Panc1 (cell line): ENCODE measurements around the gene GABPB1. TPM values are rescaled to one million over a fixed set of nuclear protein-coding genes. Genes with fewer than 3 reads are reported as not detected.
"Not testable (repeated sequence)": the region's sequence is repeated elsewhere in the genome, so short reads cannot be mapped to it uniquely, and the experiment has no call there.

Source experiments
- ATAC-seq: fragments of 200-7000 bp; cut with Tn5 transposase; 2 replicates; pipeline ENCODE4 v1.9.1; 2020; ENCODE audit warnings: mild to moderate bottlenecking, moderate library complexity
- BruUV-seq: library from RNA; stranded (reverse); fragments of 400-500 nt; replicated peaks from 2 replicates; lab custom pipeline; 2021; lab: Mats Ljungman, UMichigan
- CTCF ChIA-PET: fragments of 300-600 bp; sonication (Branson Sonifier 250); formaldehyde crosslinking; loops from one replicate; lab custom pipeline; 2022; ENCODE audit warnings: antibody characterized with exemption; lab: Charles Lee
- POLR2A ChIA-PET: fragments of 300-600 bp; sonication (Branson Sonifier 250); formaldehyde crosslinking; loops from one replicate; lab custom pipeline; 2022; ENCODE audit warnings: antibody characterized with exemption; lab: Charles Lee
- DNase-seq: peaks from one replicate; pipeline ENCODE4 v3.0.0-alpha.2; 2010; ENCODE audit warnings: low read depth, low spot score
- H3K27ac ChIP-seq: 2 replicates; pipeline ENCODE4 v1.5.1; 2011; ENCODE audit warnings: mild to moderate bottlenecking, low read length, inconsistent platforms
- H3K27me3 ChIP-seq: fragments of 200-500 bp; sonication (Bioruptor generic); 2 replicates; pipeline ENCODE4 v1.6.0; 2014; ENCODE audit warnings: low read length, inconsistent platforms; ENCODE audit not compliant: control insufficient read depth, insufficient read depth
- H3K36me3 ChIP-seq: fragments of 200-500 bp; sonication (Bioruptor generic); 2 replicates; pipeline ENCODE4 v1.5.1; 2014; ENCODE audit warnings: inconsistent platforms, mild to moderate bottlenecking, low read length, moderate library complexity; ENCODE audit not compliant: control insufficient read depth, insufficient read depth
- H3K4me1 ChIP-seq: 2 replicates; pipeline ENCODE4 v1.5.1; 2011; ENCODE audit warnings: inconsistent platforms, mild to moderate bottlenecking, low read length, moderate library complexity; ENCODE audit not compliant: control insufficient read depth, insufficient read depth
- H3K4me3 ChIP-seq, 2 experiments: 2 replicates each; pipeline ENCODE4 v1.5.1; 2011 to 2012; ENCODE audit warnings: low read depth in 2 of 2, low read length in 2 of 2, mild to moderate bottlenecking in 2 of 2, inconsistent platforms in 1 of 2, moderate library complexity in 1 of 2
- H3K9me3 ChIP-seq: fragments of 200-500 bp; sonication (Bioruptor generic); 2 replicates; pipeline ENCODE4 v1.5.1; 2014; ENCODE audit warnings: low read depth, mild to moderate bottlenecking, inconsistent platforms, low read length, moderate library complexity; ENCODE audit not compliant: control insufficient read depth, insufficient read depth
- POLR2AphosphoS5 ChIP-seq: IDR thresholded peaks from 2 replicates; pipeline ENCODE4 v1.6.1; 2012; ENCODE audit warnings: mild to moderate bottlenecking, low read depth, low read length, moderate library complexity
- SIN3A ChIP-seq: IDR thresholded peaks from 2 replicates; pipeline ENCODE4 v1.6.1; 2012; ENCODE audit warnings: low read depth, mild to moderate bottlenecking, low read length, moderate library complexity, borderline replicate concordance; ENCODE audit not compliant: insufficient read depth
- TCF7L2 ChIP-seq: IDR thresholded peaks from 2 replicates; pipeline ENCODE4 v1.6.1; 2011; ENCODE audit warnings: mild to moderate bottlenecking, low read depth, low read length, inconsistent platforms
- in situ Hi-C: cut with HindIII; loops from 2 replicates; pipeline ENCODE4 v1.10.0; 2016; ENCODE audit warnings: low sequenced_read_pairs, low pct_unique_long_range_greater_than_20kb
- intact Hi-C: fragments of 100-400 bp; cut with micrococcal nuclease; formaldehyde crosslinking; loops from one replicate; pipeline ENCODE4 v1.10.0; 2022; ENCODE audit not compliant: unreplicated experiment
- total RNA-seq: library from RNA; stranded (reverse); gene quantifications from one replicate; pipeline ENCODE4 v1.2.1, GENCODE V29; 2021; ENCODE audit not compliant: unreplicated experiment
- TF ChIP-seq, protein P1 (sequence below): fragments of 450-650 bp; IDR thresholded peaks from 2 replicates; pipeline ENCODE4 v1.5.1; 2017; ENCODE audit warnings: mild to moderate bottlenecking
- TF ChIP-seq, protein P2 (sequence below), 2 experiments: IDR thresholded peaks; 2 replicates each; pipeline ENCODE4 v1.6.1; 2011 to 2012; ENCODE audit warnings: low read depth in 2 of 2, control low read depth in 1 of 2, low read length in 1 of 2, mild to moderate bottlenecking in 1 of 2, moderate library complexity in 1 of 2; ENCODE audit not compliant: insufficient read depth in 1 of 2

Gene GABPB1
- total RNA-seq, 1 experiment from 2014 or later = 20.0 TPM

DNA sequence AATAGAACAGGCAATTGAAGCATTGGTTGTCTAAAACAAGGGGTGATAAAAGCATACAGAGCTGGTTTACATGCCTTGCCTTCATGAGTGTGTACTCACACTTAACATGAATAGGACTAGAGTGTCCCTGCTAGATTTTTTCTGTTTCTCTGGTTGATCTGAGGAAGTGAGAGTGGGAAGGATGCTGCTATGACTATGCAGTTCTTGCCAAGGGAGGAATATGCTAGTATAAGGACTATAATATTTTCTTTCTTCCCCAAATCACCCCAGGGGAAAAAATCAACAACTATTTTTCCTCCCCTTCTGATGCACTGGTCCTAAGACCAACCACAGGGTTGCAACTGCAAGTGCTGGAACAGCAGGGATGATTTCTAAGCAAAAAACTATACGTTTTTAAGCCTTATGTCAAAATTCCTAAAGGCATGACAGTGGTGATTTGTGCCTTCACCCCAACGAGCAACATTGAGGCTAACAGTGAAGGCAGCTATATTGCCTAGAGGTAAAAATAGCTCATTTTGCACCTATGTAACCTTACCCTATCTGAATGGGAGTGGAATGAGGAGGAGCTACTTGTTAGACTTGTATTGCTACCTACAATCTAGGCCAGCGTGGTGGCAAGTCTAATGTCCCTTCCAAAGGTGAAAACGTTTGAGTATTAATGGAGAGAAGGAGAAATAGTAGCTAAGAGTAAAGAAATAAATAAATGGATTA is 35.7 kb upstream of the GABPB1 start:
- Histone ChIP-seq H3K9me3 (no peaks in the 10 kb centered on the region), H3K27me3 (no peaks in the 10 kb centered on the region), H3K4me3 (no peak overlapping the region), H3K27ac (no peak overlapping the region), H3K36me3 (no peaks in the 10 kb centered on the region), H3K4me1 (no peaks in the 10 kb centered on the region)
- DNase-seq (no peak), ATAC-seq (no peak; the same call in 1 of the 2 replicates)
- no TSS peak for BruUV-seq
- intact Hi-C loops (no loop called here), in situ Hi-C loops (no loop called here)
- CTCF ChIA-PET = interaction anchor here (0.5 kb wide), 1 partner anchor 45 kb away, joined by 3 read pairs; no protein-coding TSS in a partner anchor
- TF ChIP-seq, protein P1, sequence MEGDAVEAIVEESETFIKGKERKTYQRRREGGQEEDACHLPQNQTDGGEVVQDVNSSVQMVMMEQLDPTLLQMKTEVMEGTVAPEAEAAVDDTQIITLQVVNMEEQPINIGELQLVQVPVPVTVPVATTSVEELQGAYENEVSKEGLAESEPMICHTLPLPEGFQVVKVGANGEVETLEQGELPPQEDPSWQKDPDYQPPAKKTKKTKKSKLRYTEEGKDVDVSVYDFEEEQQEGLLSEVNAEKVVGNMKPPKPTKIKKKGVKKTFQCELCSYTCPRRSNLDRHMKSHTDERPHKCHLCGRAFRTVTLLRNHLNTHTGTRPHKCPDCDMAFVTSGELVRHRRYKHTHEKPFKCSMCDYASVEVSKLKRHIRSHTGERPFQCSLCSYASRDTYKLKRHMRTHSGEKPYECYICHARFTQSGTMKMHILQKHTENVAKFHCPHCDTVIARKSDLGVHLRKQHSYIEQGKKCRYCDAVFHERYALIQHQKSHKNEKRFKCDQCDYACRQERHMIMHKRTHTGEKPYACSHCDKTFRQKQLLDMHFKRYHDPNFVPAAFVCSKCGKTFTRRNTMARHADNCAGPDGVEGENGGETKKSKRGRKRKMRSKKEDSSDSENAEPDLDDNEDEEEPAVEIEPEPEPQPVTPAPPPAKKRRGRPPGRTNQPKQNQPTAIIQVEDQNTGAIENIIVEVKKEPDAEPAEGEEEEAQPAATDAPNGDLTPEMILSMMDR = no peak
- TF ChIP-seq TCF7L2 = no peak
- no peak for TF ChIP-seq SIN3A
- TF ChIP-seq, protein P2, sequence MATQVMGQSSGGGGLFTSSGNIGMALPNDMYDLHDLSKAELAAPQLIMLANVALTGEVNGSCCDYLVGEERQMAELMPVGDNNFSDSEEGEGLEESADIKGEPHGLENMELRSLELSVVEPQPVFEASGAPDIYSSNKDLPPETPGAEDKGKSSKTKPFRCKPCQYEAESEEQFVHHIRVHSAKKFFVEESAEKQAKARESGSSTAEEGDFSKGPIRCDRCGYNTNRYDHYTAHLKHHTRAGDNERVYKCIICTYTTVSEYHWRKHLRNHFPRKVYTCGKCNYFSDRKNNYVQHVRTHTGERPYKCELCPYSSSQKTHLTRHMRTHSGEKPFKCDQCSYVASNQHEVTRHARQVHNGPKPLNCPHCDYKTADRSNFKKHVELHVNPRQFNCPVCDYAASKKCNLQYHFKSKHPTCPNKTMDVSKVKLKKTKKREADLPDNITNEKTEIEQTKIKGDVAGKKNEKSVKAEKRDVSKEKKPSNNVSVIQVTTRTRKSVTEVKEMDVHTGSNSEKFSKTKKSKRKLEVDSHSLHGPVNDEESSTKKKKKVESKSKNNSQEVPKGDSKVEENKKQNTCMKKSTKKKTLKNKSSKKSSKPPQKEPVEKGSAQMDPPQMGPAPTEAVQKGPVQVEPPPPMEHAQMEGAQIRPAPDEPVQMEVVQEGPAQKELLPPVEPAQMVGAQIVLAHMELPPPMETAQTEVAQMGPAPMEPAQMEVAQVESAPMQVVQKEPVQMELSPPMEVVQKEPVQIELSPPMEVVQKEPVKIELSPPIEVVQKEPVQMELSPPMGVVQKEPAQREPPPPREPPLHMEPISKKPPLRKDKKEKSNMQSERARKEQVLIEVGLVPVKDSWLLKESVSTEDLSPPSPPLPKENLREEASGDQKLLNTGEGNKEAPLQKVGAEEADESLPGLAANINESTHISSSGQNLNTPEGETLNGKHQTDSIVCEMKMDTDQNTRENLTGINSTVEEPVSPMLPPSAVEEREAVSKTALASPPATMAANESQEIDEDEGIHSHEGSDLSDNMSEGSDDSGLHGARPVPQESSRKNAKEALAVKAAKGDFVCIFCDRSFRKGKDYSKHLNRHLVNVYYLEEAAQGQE (IDR thresholded peaks at IDR 0.05; ENCODE audit: insufficient read depth in 1 of 2, low read depth in 2 of 2, low read length in 1 of 2) = no peak
- TF ChIP-seq POLR2AphosphoS5 = no peak
- POLR2A ChIA-PET = interaction anchor here (0.7 kb wide), 1 partner anchor 237 kb away, joined by 3 read pairs; no protein-coding TSS in a partner anchor

DNA sequence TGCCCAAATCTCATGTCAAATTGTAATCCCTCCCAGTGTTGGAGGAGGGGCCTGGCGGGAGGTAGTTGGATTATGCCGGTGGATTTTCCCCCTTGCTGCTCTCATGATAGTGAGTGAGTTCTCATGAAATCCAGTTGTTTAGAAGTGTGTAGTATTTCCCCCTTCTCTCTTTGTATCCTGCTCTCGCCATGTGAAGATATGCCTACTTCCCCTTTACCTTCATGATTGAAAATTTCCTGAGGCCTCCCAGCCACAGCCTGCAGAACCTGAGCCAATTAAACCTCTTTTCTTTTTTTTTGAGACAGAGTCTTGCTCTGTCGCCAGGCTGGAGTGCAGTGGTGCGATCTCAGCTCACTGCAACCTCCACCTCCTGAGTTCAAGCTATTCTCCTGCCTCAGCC is 27.4 kb upstream of the GABPB1 start:
- POLR2A ChIA-PET = interaction anchor here (0.7 kb wide), 1 partner anchor 42 kb away, joined by 6 read pairs; no protein-coding TSS in a partner anchor
- H3K27ac ChIP-seq, H3K27me3 ChIP-seq, H3K9me3 ChIP-seq, H3K4me1 ChIP-seq, DNase-seq, H3K36me3 ChIP-seq, H3K4me3 ChIP-seq, CTCF ChIA-PET, intact Hi-C loops, BruUV-seq, ATAC-seq, in situ Hi-C loops: not testable (repeated sequence)

DNA sequence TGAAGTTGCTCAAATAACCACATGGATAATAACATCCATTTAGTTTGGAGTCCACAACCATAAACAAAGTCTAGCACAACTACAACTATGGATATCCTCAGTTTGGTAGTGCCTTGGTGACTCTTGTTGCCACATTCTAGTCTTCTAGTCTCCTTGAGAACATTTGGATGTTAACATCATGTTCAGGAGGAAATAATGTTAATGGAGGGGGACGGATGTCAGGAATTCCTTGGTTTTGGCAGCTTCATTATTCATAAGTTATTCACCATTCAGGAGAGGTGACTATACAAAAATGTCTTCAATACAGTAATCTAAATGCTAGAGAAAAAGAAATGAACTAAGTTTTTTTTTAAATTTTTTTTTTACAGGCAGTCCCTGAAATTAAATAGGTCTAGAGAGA is 26.4 kb upstream of the GABPB1 start:
- CTCF ChIA-PET = no interaction called here
- in situ Hi-C loops = no loop called here
- intact Hi-C loops = no loop called here

More for the DNA sequence above, 26.4 kb upstream of the GABPB1 start:
- Histone ChIP-seq H3K36me3 (no peaks in the 10 kb centered on the region), H3K4me1 (no peaks in the 10 kb centered on the region), H3K4me3 (no peak overlapping the region), H3K9me3 (no peaks in the 10 kb centered on the region), H3K27me3 (no peaks in the 10 kb centered on the region), H3K27ac (no peak overlapping the region)
- DNase-seq (no peak), ATAC-seq (no peak)
- TF ChIP-seq, protein P2 (IDR thresholded peaks at IDR 0.05; ENCODE audit: insufficient read depth in 1 of 2, low read depth in 2 of 2, low read length in 1 of 2) = no peak
- TF ChIP-seq POLR2AphosphoS5 (no peak), SIN3A (no peak), TCF7L2 (no peak)
- TF ChIP-seq, protein P1 = no peak
- BruUV-seq = no TSS peak
- POLR2A ChIA-PET = interaction anchor here (0.7 kb wide), 1 partner anchor 30 kb away, joined by 4 read pairs; no protein-coding TSS in a partner anchor
